ENCODE results near the gene MIB2. TPM values are rescaled to one million over a fixed set of nuclear protein-coding genes. Genes with fewer than 3 reads are reported as not detected.
"Not testable (repeated sequence)": the region's sequence is repeated elsewhere in the genome, so short reads cannot be mapped to it uniquely, and the experiment has no call there.

Gene MIB2
- total RNA-seq, 2 experiments from 2014 or later, result 40.0 to 48.3 TPM

- Mint-ChIP-seq H3K4me1 (peaks cover 4% of the 10 kb centered on the region), H3K27ac (peak overlapping the region; percentile 90), H3K27me3 (peaks cover 5% of the 10 kb centered on the region), H3K9me3 (ENCODE audit: low read depth) (no peaks in the 10 kb centered on the region), H3K4me3 (peak overlapping the region; percentile 58), H3K36me3 (peaks cover 2% of the 10 kb centered on the region)
- peak; percentile 96 for DNase-seq
- peak; percentile 82 for ATAC-seq
- CTCF ChIA-PET, result interaction anchor here (1.5 to 4.0 kb wide), 4 partner anchors 15 to 276 kb away, joined by 4 to 30 read pairs (median 6); partner anchors contain the start of genes AURKAIP1 and MIB2
Observed at GRCh38 chr1:1630191-1630964, 15.1 kb downstream of the MIB2 start.

- Mint-ChIP-seq H3K9me3 (ENCODE audit: low read depth) (no peaks in the 10 kb centered on the region), H3K27me3 (peaks cover 5% of the 10 kb centered on the region), H3K36me3 (peaks cover 2% of the 10 kb centered on the region), H3K27ac (no peak overlapping the region), H3K4me3 (no peak overlapping the region), H3K4me1 (peaks cover 4% of the 10 kb centered on the region)
- no peak for ATAC-seq
- no peak for DNase-seq
- CTCF ChIA-PET, result interaction anchor here (1.5 to 4.0 kb wide), 3 partner anchors 16 to 275 kb away, joined by 4 to 30 read pairs (median 7); partner anchors contain the start of gene MIB2
Observed at GRCh38 chr1:1630965-1631781, 15.9 kb downstream of the MIB2 start.

GRCh38 chr1:1631782-1632420 lies 16.6 kb downstream of the MIB2 start, which contains the start of gene MMP23B:
MMP23B (plus strand) TSS chr1:1632173; CDS start chr1:1632219, 46 bp downstream.
- H3K4me3 Mint-ChIP-seq, result no peak within 1 kb of the TSS
- H3K27me3 Mint-ChIP-seq, result peaks cover 5% of the 10 kb centered on the region

GRCh38 chr1:1633409-1633808 lies 18.1 kb downstream of the MIB2 start:
- H3K27me3 Mint-ChIP-seq; H3K36me3 Mint-ChIP-seq; H3K4me3 Mint-ChIP-seq; H3K27ac Mint-ChIP-seq; CTCF ChIA-PET; H3K4me1 Mint-ChIP-seq; ATAC-seq; DNase-seq; H3K9me3 Mint-ChIP-seq (ENCODE audit: low read depth): not testable (repeated sequence)

More at GRCh38 chr1:1631782-1632420, 16.6 kb downstream of the MIB2 start, which contains the start of gene MMP23B:
- CTCF ChIA-PET, result no interaction called here
- Mint-ChIP-seq H3K36me3 (peaks cover 4% of the 10 kb centered on the region), H3K9me3 (ENCODE audit: low read depth) (no peaks in the 10 kb centered on the region), H3K4me1 (peaks cover 4% of the 10 kb centered on the region), H3K27ac (no peak within 1 kb of the TSS)
- no peak for ATAC-seq
- no peak for DNase-seq

- H3K27ac Mint-ChIP-seq; H3K36me3 Mint-ChIP-seq; H3K4me3 Mint-ChIP-seq; H3K4me1 Mint-ChIP-seq; H3K27me3 Mint-ChIP-seq; CTCF ChIA-PET; DNase-seq; ATAC-seq; H3K9me3 Mint-ChIP-seq (ENCODE audit: low read depth): not testable (repeated sequence)
Observed at GRCh38 chr1:1634613-1635012, 19.3 kb downstream of the MIB2 start.

- DNase-seq; H3K9me3 Mint-ChIP-seq (ENCODE audit: low read depth); H3K27me3 Mint-ChIP-seq; H3K36me3 Mint-ChIP-seq; H3K4me1 Mint-ChIP-seq; H3K4me3 Mint-ChIP-seq; H3K27ac Mint-ChIP-seq; CTCF ChIA-PET; ATAC-seq: not testable (repeated sequence)
Observed at GRCh38 chr1:1636621-1637478, 21.6 kb downstream of the MIB2 start.

- DNase-seq; H3K9me3 Mint-ChIP-seq (ENCODE audit: low read depth); CTCF ChIA-PET; ATAC-seq; H3K4me1 Mint-ChIP-seq; H3K27ac Mint-ChIP-seq; H3K36me3 Mint-ChIP-seq; H3K27me3 Mint-ChIP-seq; H3K4me3 Mint-ChIP-seq: not testable (repeated sequence)
Observed at GRCh38 chr1:1637479-1637875, 22.2 kb downstream of the MIB2 start.

- H3K9me3 Mint-ChIP-seq (ENCODE audit: low read depth); H3K4me1 Mint-ChIP-seq; H3K27ac Mint-ChIP-seq; DNase-seq; ATAC-seq; H3K27me3 Mint-ChIP-seq; H3K36me3 Mint-ChIP-seq; H3K4me3 Mint-ChIP-seq; CTCF ChIA-PET: not testable (repeated sequence)
Observed at GRCh38 chr1:1638528-1638927, 23.2 kb downstream of the MIB2 start.

- DNase-seq; ATAC-seq; H3K9me3 Mint-ChIP-seq (ENCODE audit: low read depth); H3K27ac Mint-ChIP-seq; H3K27me3 Mint-ChIP-seq; H3K4me1 Mint-ChIP-seq; H3K4me3 Mint-ChIP-seq; CTCF ChIA-PET; H3K36me3 Mint-ChIP-seq: not testable (repeated sequence)
Observed at GRCh38 chr1:1639368-1639767, 24.1 kb downstream of the MIB2 start.

- H3K27me3 Mint-ChIP-seq; H3K4me1 Mint-ChIP-seq; DNase-seq; CTCF ChIA-PET; H3K27ac Mint-ChIP-seq; H3K9me3 Mint-ChIP-seq (ENCODE audit: low read depth); H3K36me3 Mint-ChIP-seq; H3K4me3 Mint-ChIP-seq; ATAC-seq: not testable (repeated sequence)
Observed at GRCh38 chr1:1640081-1640480, 24.8 kb downstream of the MIB2 start.

GRCh38 chr1:1640711-1641461 lies 25.6 kb downstream of the MIB2 start:
- H3K27ac Mint-ChIP-seq; H3K36me3 Mint-ChIP-seq; H3K27me3 Mint-ChIP-seq; H3K4me1 Mint-ChIP-seq; CTCF ChIA-PET; ATAC-seq; H3K4me3 Mint-ChIP-seq; H3K9me3 Mint-ChIP-seq (ENCODE audit: low read depth); DNase-seq: not testable (repeated sequence)

GRCh38 chr1:1646326-1646725 lies 31.0 kb downstream of the MIB2 start:
- H3K27ac Mint-ChIP-seq; H3K27me3 Mint-ChIP-seq; ATAC-seq; H3K4me3 Mint-ChIP-seq; DNase-seq; CTCF ChIA-PET; H3K9me3 Mint-ChIP-seq (ENCODE audit: low read depth); H3K4me1 Mint-ChIP-seq: not testable (repeated sequence)
- peaks cover 34% of the 10 kb centered on the region for H3K36me3 Mint-ChIP-seq
